Measurements from ENCODE around the gene CDKAL1. TPM values are rescaled to one million over a fixed set of nuclear protein-coding genes. Genes with fewer than 3 reads are reported as not detected.

CDKAL1 gene
- total RNA-seq, 4 donors from 2014 or later = 15.2 to 17.9 (median 17.1) TPM

DNA sequence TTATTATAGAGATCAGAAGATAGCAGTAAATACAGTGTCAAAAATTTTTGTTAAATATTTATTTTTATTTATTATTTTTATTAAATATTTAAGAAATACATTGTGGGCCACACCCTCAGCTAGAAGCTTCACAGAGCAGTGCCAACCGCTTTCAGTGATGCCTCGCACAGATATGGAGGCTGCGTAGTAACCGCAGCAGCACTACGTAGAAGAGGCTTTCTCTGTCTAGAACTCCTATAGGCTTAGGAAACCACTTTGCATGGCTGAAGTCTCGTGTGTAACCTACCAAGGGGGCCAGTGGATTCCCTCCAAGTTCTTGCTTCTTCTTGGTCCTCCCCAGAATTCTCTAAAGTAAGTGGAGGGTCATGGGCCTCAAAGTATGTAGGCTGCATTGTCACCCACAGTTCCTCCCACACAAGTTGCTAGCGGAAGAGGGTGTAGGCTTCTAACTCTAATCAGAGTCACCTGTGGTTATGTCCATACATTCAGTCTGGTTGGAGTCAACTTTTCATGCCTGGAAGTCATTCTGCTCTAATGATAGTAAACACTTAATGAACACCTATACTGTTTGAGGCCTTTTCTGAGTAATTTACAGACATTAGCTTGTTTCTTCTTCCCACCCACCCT lies 285.6 kb downstream of the CDKAL1 start:
- no peak for TF ChIP-seq CTCF (IDR thresholded peaks at IDR 0.05; ENCODE audit: low read depth)

DNA sequence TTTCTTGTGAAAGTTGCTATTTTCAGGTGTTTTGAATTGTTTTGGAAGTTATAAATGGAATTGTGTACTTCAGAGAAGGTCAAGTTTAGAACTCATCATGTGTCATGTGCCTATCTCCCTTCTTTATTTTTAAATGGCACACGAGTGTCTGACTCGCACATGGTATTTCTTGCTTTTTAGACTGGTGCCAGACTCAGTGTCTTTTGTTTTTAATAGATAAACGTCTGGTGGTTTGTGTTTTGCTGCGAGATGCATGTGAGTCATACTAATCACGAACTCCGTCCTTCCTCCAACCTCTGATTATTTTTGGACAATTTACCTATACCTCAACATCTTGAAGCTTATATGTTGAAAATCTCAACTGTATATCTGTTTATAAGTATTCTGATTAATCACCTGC lies 292.1 kb downstream of the CDKAL1 start:
- TF ChIP-seq CTCF (IDR thresholded peaks at IDR 0.05; ENCODE audit: low read depth) = no peak

DNA sequence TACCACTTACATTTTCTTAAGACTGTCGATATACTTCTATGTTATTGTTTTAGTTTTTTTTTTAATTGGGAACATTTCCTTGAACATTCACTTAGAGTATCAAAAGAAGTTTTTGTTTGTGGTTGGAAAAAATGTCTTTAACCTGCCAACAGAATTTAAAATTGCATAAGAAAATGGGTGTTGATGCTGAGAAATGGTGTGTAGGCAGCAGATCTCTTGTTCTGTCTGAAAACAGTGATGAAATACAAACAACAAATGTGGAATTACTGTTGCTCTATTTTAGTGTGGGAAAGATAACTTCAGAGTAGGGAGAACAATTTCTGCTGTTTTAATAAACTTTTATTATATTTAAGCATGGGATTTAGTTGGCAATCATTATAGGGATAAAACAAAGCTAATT lies 293.5 kb downstream of the CDKAL1 start:
- no peak for TF ChIP-seq CTCF (IDR thresholded peaks at IDR 0.05; ENCODE audit: low read depth)

DNA sequence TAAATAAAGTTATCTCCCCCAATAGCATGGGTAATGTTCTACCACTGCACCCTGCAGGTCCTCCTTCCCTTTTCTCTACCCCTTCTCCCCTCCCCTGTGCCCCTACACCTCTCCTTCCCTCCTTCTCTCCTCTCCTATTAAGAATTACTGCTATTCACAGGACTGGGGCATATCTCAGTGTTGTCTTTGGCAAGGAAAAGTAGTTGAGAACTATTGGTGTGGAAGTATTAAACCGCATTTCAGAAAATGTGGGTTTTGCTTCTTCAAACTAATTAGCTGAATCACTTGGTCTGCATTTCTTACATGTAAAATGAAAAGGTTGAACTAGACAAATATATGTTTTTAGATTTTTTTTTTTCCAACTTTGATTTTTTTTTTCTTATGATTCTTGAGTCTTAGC lies 296.3 kb downstream of the CDKAL1 start:
- TF ChIP-seq CTCF (IDR thresholded peaks at IDR 0.05; ENCODE audit: low read depth) = no peak

DNA sequence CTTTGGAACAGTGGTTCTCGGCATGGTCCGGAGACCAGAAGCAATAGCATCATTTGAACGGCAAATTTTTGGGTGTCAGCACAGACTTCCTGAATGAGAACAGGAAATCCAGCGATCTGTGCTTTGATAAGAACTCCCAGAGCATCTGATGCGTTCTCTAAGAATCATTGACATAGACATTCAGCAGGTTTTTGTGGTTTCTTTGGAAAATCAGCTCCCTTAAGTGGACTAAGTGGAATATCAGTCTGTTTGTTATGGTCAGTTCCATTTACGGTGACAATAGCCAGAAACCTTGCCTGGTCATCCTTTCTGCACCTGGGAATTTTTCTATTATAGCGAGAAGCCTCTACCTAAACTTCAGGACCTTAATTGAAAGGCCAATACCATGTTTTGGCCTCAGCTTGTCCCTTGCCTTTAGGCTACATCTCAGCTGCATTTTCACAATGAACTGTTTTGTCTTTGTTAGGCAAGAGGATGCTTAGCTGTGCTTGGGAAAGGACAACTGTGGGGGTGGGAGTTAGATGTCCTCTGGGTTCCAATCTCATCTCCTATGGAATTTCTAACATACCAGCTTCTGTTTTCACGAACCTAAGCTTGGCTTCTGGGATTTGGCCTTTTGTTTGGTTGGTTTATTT lies 299.7 kb downstream of the CDKAL1 start:
- no peak for TF ChIP-seq CTCF (IDR thresholded peaks at IDR 0.05; ENCODE audit: low read depth)

DNA sequence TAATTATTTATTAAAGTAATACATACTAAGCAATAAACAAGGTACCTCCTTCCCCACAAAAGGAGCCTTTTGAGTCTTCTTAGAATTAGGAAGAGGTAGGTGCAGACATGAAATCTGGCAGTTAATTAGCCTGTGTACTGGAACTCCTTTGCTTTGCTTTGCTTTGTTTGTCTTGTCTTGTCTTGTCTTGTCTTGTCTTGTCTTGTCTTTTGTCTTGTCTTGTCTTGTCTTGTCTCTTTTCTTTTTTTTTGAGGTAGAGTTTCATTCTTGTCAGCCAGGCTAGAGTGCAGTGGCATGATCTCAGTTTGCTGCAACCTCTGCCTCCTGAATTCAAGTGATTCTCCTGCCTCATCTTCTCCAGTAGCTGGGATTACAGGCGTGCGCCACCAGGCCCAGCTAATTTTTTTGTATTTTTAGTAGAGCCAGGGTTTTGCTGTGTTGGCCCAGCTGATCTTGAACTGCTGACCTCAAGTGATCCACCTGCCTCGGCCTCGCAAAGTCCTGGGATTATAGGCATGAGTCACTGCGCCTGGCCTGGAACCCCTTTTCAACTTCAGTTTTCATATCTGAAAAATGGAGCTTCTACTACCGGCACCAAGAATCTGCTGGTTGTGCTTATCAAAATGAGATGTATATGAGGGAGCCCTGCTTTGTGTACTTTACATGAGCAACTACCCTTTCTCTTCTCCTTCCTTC lies 301.2 kb downstream of the CDKAL1 start:
- TF ChIP-seq CTCF (IDR thresholded peaks at IDR 0.05; ENCODE audit: low read depth) = no peak

DNA sequence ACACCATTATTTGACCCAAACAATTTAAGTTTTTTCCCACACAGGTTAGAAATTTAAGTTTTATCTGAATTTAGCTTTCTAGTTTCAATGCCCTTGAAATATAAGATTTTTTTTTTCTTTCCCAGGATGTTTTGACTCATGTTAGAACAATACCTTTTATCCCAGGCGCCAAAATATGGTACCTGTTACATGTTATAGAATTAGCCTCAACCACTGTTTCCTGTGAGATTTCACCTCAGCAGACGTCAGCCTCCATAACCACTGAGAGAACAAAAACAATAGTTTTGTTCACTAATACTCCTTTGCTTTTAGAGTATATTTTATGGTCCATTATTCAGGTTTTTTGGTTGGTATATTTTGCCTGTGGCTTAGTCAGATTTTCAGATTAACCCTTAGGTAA lies 302.9 kb downstream of the CDKAL1 start:
- no peak for TF ChIP-seq CTCF (IDR thresholded peaks at IDR 0.05; ENCODE audit: low read depth)
